Mesenchymal stem cell (in vitro differentiated cells and primary cell): Measurements from ENCODE around the gene MYH16.

Experiments used
- DNase-seq: peaks from one replicate; pipeline ENCODE4 v3.0.0-alpha.2; 2013
- H2AFZ ChIP-seq: one replicate; pipeline ENCODE4 v1.6.1; 2013; ENCODE audit warnings: low read depth, mild to moderate bottlenecking, control low read depth, inconsistent platforms, low read length, moderate library complexity
- H2AK5ac ChIP-seq: 2 replicates; pipeline ENCODE4 v1.6.1; 2013; ENCODE audit warnings: low read length, moderate library complexity, mild to moderate bottlenecking, inconsistent platforms; ENCODE audit not compliant: severe bottlenecking
- H2BK120ac ChIP-seq: one replicate; pipeline ENCODE4 v1.6.1; 2013; ENCODE audit warnings: low read depth, mild to moderate bottlenecking, inconsistent platforms, low read length, moderate library complexity
- H2BK12ac ChIP-seq, 2 experiments: one replicate each; pipeline ENCODE4 v1.6.1; 2013; ENCODE audit warnings: inconsistent platforms in 2 of 2, low read length in 2 of 2, mild to moderate bottlenecking in 2 of 2, moderate library complexity in 2 of 2, control low read depth in 1 of 2
- H2BK15ac ChIP-seq: one replicate; pipeline ENCODE4 v1.6.1; 2013; ENCODE audit warnings: mild to moderate bottlenecking, low read depth, inconsistent platforms; ENCODE audit not compliant: poor library complexity, severe bottlenecking
- H2BK5ac ChIP-seq: 2 replicates; pipeline ENCODE4 v1.6.1; 2013; ENCODE audit warnings: low read depth, mild to moderate bottlenecking, low read length, control low read depth, inconsistent platforms; ENCODE audit not compliant: poor library complexity, severe bottlenecking
- H3K14ac ChIP-seq, 2 experiments: one replicate each; pipeline ENCODE4 v1.6.1; 2013; ENCODE audit warnings: inconsistent platforms in 2 of 2, low read length in 2 of 2, control low read depth in 1 of 2, mild to moderate bottlenecking in 1 of 2, moderate library complexity in 1 of 2
- H3K18ac ChIP-seq, 2 experiments: one replicate each; pipeline ENCODE4 v1.6.1; 2013; ENCODE audit warnings: inconsistent platforms in 2 of 2, low read length in 2 of 2, control low read depth in 1 of 2, low read depth in 1 of 2, mild to moderate bottlenecking in 1 of 2
- H3K23ac ChIP-seq, 2 experiments: one replicate each; pipeline ENCODE4 v1.6.1; 2013; ENCODE audit warnings: inconsistent platforms in 2 of 2, low read length in 2 of 2, mild to moderate bottlenecking in 2 of 2, moderate library complexity in 2 of 2, control low read depth in 1 of 2
- H3K27ac ChIP-seq: 2 replicates; pipeline ENCODE4 v1.5.1; 2013; ENCODE audit warnings: mild to moderate bottlenecking, moderate library complexity, low read length, control low read depth, inconsistent platforms; ENCODE audit not compliant: poor library complexity, severe bottlenecking
- H3K27me3 ChIP-seq, 2 experiments: 2 replicates each; pipeline versions ENCODE4 v1.6.1 to v1.7.0; 2013; ENCODE audit warnings: low read length in 2 of 2, mild to moderate bottlenecking in 2 of 2, moderate library complexity in 2 of 2, control low read depth in 1 of 2, inconsistent platforms in 1 of 2; ENCODE audit not compliant: control insufficient read depth in 1 of 2, insufficient read depth in 1 of 2
- H3K36me3 ChIP-seq, 2 experiments: 2 replicates each; pipeline versions ENCODE4 v1.6.1 to v1.7.0; 2013; ENCODE audit warnings: low read length in 2 of 2, control low read depth in 1 of 2, inconsistent platforms in 1 of 2, low read depth in 1 of 2, mild to moderate bottlenecking in 1 of 2; ENCODE audit not compliant: insufficient read depth in 2 of 2, control insufficient read depth in 1 of 2
- H3K4ac ChIP-seq, 2 experiments: one replicate each; pipeline ENCODE4 v1.6.1; 2013; ENCODE audit warnings: inconsistent platforms in 2 of 2, low read length in 2 of 2, mild to moderate bottlenecking in 2 of 2, moderate library complexity in 2 of 2, control low read depth in 1 of 2, low read depth in 1 of 2
- H3K4me1 ChIP-seq: 2 replicates; pipeline ENCODE4 v1.6.1; 2013; ENCODE audit warnings: low read depth, low read length, control low read depth; ENCODE audit not compliant: control insufficient read depth, insufficient read depth
- H3K4me2 ChIP-seq: 2 replicates; pipeline ENCODE4 v1.6.1; 2013; ENCODE audit warnings: low read length, mild to moderate bottlenecking, inconsistent platforms; ENCODE audit not compliant: poor library complexity, severe bottlenecking
- H3K4me3 ChIP-seq, 2 experiments: 2 replicates each; pipeline versions ENCODE4 v1.5.1 to v1.7.0; 2013; ENCODE audit warnings: low read length in 2 of 2, mild to moderate bottlenecking in 2 of 2, control low read depth in 1 of 2, low read depth in 1 of 2; ENCODE audit not compliant: insufficient read depth in 1 of 2
- H3K79me1 ChIP-seq: replicated peaks from 2 replicates; pipeline ENCODE4 v1.6.1; 2013; ENCODE audit warnings: mild to moderate bottlenecking, control low read depth, low read length, inconsistent platforms; ENCODE audit not compliant: poor library complexity, severe bottlenecking
- H3K9ac ChIP-seq: 2 replicates; pipeline ENCODE4 v1.7.0; 2013; ENCODE audit warnings: mild to moderate bottlenecking, low read length, moderate library complexity
- H3K9me3 ChIP-seq: 2 replicates; pipeline ENCODE4 v1.7.0; 2013; ENCODE audit warnings: mild to moderate bottlenecking, low read length; ENCODE audit not compliant: control insufficient read depth
- H4K8ac ChIP-seq: one replicate; pipeline ENCODE4 v1.6.1; 2013; ENCODE audit warnings: inconsistent platforms, mild to moderate bottlenecking, low read length, moderate library complexity
- H4K91ac ChIP-seq: one replicate; pipeline ENCODE4 v1.6.1; 2013; ENCODE audit warnings: mild to moderate bottlenecking, low read length, inconsistent platforms
- WGBS: methylation state at CpG from one replicate; pipeline ENCODE4 v1.1.7; 2013; ENCODE audit warnings: mixed read lengths; 5-methylcytosine and 5-hydroxymethylcytosine counted together

Gene MYH16

DNA sequence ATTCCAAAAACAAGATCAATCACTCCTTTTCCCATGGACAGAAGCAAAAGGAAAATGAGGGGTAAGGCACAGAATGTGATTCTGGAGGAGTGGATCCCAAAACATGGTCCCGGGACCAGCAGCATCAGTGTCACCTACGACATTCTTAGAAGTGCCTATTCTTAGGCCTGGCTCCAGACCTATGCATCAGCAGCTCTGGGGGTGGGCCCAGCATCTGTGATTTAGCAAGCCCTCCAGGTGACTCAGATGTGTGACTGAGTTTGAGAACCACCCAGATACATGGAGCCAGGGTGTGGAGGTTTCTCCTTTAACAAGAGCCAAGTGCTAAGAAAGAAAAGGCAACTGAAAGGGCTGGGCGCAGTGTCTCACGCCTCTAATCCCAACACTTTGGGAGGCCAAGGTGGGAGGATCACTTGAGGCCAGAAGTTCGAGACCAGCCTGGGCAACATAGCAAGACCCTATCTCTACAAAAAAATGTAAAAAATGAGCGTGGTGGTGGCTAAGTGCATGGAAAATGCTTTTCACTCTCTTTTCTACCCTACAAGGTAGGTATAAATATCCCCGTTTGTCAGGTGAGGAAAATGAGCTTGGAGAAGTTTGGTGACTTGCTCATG, 35.9 kb downstream of the MYH16 start:
- Histone ChIP-seq H3K4me2 (no peak overlapping the region), H3K27ac (no peak overlapping the region), H3K14ac (no peak overlapping the region), H3K4ac (no peak overlapping the region), H2BK5ac (no peak overlapping the region), H2BK12ac (no peak overlapping the region), H3K9ac (no peak overlapping the region), H3K36me3 (no peaks in the 10 kb centered on the region), H3K23ac (no peak overlapping the region), H3K79me1 (no peaks in the 10 kb centered on the region), H2AFZ (no peak overlapping the region), H3K4me1 (no peaks in the 10 kb centered on the region), H3K9me3 (peaks cover 7% of the 10 kb centered on the region), H3K27me3 (no peaks in the 10 kb centered on the region), H2BK15ac (no peak overlapping the region), H2AK5ac (no peak overlapping the region), H4K8ac (no peak overlapping the region), H2BK120ac (no peak overlapping the region), H3K18ac (no peak overlapping the region), H4K91ac (no peak overlapping the region), H3K4me3 (no peak overlapping the region)
- 97% methylated on average over 5 of the region's 7 CpGs for WGBS
- no peak for DNase-seq

DNA sequence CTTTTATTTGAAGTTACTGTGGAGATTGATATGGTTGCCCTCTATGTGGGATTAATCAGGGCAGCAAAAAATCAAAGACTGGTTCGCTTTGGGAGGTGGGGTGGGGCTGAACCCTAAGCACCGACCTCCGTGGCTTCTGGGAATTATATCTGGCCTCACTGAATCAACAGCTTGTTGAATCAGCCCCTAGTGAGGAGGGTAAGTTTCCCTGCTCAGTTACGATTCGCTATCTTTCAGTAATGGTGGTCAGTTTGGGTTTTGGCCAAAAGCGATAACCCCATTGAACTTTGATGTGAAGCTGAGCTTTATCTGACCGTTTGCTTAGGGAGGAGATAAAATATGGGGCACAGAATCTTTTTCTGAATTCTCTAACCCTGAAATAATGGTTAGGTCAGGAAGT, 36.5 kb downstream of the MYH16 start:
- H4K8ac ChIP-seq = no peak overlapping the region
- no peak overlapping the region for H3K4ac ChIP-seq
- no peak overlapping the region for H3K9ac ChIP-seq
- no peak overlapping the region for H3K4me2 ChIP-seq
- H3K9me3 ChIP-seq = peaks cover 7% of the 10 kb centered on the region
- no peak overlapping the region for H2AFZ ChIP-seq
- H3K14ac ChIP-seq = no peak overlapping the region
- H3K23ac ChIP-seq = no peak overlapping the region
- no peak overlapping the region for H3K27ac ChIP-seq
- DNase-seq = no peak
- H2BK15ac ChIP-seq = no peak overlapping the region
- H2AK5ac ChIP-seq = no peak overlapping the region
- WGBS = 89% methylated on average over 7 of the region's 7 CpGs
- no peak overlapping the region for H2BK120ac ChIP-seq
- no peak overlapping the region for H3K4me3 ChIP-seq
- H3K36me3 ChIP-seq = no peaks in the 10 kb centered on the region
- no peak overlapping the region for H4K91ac ChIP-seq
- H3K18ac ChIP-seq = no peak overlapping the region
- H3K4me1 ChIP-seq = no peaks in the 10 kb centered on the region
- H2BK5ac ChIP-seq = no peak overlapping the region
- H3K27me3 ChIP-seq = no peaks in the 10 kb centered on the region
- no peaks in the 10 kb centered on the region for H3K79me1 ChIP-seq
- H2BK12ac ChIP-seq = no peak overlapping the region

- H3K4me3 ChIP-seq = no peak overlapping the region
- peaks cover 7% of the 10 kb centered on the region for H3K9me3 ChIP-seq
- no peak overlapping the region for H4K91ac ChIP-seq
- no peak overlapping the region for H3K14ac ChIP-seq
- no peak for DNase-seq
- no peaks in the 10 kb centered on the region for H3K79me1 ChIP-seq
- no peak overlapping the region for H2BK15ac ChIP-seq
- no peak overlapping the region for H3K9ac ChIP-seq
- no peak overlapping the region for H3K27ac ChIP-seq
- no peak overlapping the region for H2BK12ac ChIP-seq
- H3K23ac ChIP-seq = no peak overlapping the region
- no peaks in the 10 kb centered on the region for H3K4me1 ChIP-seq
- WGBS = 88% methylated on average over 1 of the region's 4 CpGs
- no peak overlapping the region for H2AK5ac ChIP-seq
- H3K36me3 ChIP-seq = no peaks in the 10 kb centered on the region
- no peak overlapping the region for H3K4ac ChIP-seq
- H2BK5ac ChIP-seq = no peak overlapping the region
- H2BK120ac ChIP-seq = no peak overlapping the region
- H4K8ac ChIP-seq = no peak overlapping the region
- H3K4me2 ChIP-seq = no peak overlapping the region
- no peaks in the 10 kb centered on the region for H3K27me3 ChIP-seq
- no peak overlapping the region for H3K18ac ChIP-seq
- H2AFZ ChIP-seq = no peak overlapping the region
Measured at GRCh38 chr7:99310004-99310403, 37.4 kb downstream of the MYH16 start.

DNA sequence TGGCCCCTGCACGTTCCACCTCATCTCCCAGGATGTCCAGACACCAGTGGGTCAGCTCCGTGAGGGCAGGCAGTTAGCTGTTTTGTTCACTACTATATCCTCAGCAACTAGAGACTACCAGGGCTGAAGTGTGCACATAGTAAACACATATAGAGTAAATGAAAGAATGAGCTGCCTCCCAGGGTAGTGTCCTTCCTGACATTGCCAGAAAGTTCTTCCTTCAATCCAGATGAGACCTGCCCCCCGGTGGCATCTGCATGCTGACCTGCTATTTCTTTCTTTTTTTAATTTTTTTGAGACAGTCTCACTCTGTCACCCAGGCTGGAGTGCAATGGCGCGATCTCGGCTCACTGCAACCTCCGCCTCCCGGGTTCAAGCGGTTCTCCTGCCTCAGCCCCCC, 39.1 kb downstream of the MYH16 start:
- no peak overlapping the region for H3K9ac ChIP-seq
- no peak overlapping the region for H3K4ac ChIP-seq
- WGBS = 89% methylated on average over 8 of the region's 9 CpGs
- no peaks in the 10 kb centered on the region for H3K4me1 ChIP-seq
- no peak overlapping the region for H3K27ac ChIP-seq
- no peak overlapping the region for H2AK5ac ChIP-seq
- no peaks in the 10 kb centered on the region for H3K27me3 ChIP-seq
- no peak overlapping the region for H3K4me3 ChIP-seq
- H3K4me2 ChIP-seq = no peak overlapping the region
- no peak overlapping the region for H3K23ac ChIP-seq
- no peak overlapping the region for H2BK15ac ChIP-seq
- H4K8ac ChIP-seq = no peak overlapping the region
- no peak overlapping the region for H2BK120ac ChIP-seq
- H2AFZ ChIP-seq = no peak overlapping the region
- no peaks in the 10 kb centered on the region for H3K79me1 ChIP-seq
- H3K9me3 ChIP-seq = peaks cover 7% of the 10 kb centered on the region
- DNase-seq = no peak
- H3K18ac ChIP-seq = no peak overlapping the region
- no peak overlapping the region for H4K91ac ChIP-seq
- no peak overlapping the region for H2BK12ac ChIP-seq
- no peak overlapping the region for H2BK5ac ChIP-seq
- H3K14ac ChIP-seq = no peak overlapping the region
- no peaks in the 10 kb centered on the region for H3K36me3 ChIP-seq
